Activated naive CD8-positive, alpha-beta T cell treated with anti-CD3 and anti-CD28 coated beads, Interleukin-2, amount 10 ng/mL, durations not matched to agents 7 days and 5 days (primary cell): ENCODE data around the gene MROH9. TPM values are rescaled to one million over a fixed set of nuclear protein-coding genes. Genes with fewer than 3 reads are reported as not detected.
A peak's percentile ranks its signal among the peaks of the same experiment; 100 is the strongest.
"Not testable (repeated sequence)": the region's sequence is repeated elsewhere in the genome, so short reads cannot be mapped to it uniquely, and the experiment has no call there.

ENCODE experiments used
- ATAC-seq: fragments of 150-1000 bp; cut with Tn5 transposase; one replicate; pipeline ENCODE4 v1.10.0; 2021; ENCODE audit warnings: low read depth, moderate library complexity
- POLR2A ChIA-PET: fragments of 350-600 bp; sonication (Branson Sonifier 250); formaldehyde crosslinking; loops from one replicate; lab custom pipeline; 2021; ENCODE audit warnings: antibody characterized with exemption; lab: Charles Lee
- DNase-seq: peaks from one replicate; pipeline ENCODE4 v3.0.0; 2021
- H3K27ac Mint-ChIP-seq: one replicate; pipeline ENCODE4 v1.8.0; 2022; ENCODE audit warnings: mild to moderate bottlenecking, mixed read lengths
- H3K27me3 Mint-ChIP-seq: one replicate; pipeline ENCODE4 v1.8.0; 2022; ENCODE audit warnings: mild to moderate bottlenecking, moderate library complexity, mixed read lengths
- H3K36me3 Mint-ChIP-seq: one replicate; pipeline ENCODE4 v1.8.0; 2021; ENCODE audit warnings: mild to moderate bottlenecking, mixed read lengths
- H3K4me1 Mint-ChIP-seq: one replicate; pipeline ENCODE4 v1.8.0; 2021; ENCODE audit warnings: mixed read lengths
- H3K4me3 Mint-ChIP-seq: one replicate; pipeline ENCODE4 v1.8.0; 2022; ENCODE audit warnings: mild to moderate bottlenecking, moderate library complexity, mixed read lengths
- H3K9me3 Mint-ChIP-seq: one replicate; pipeline ENCODE4 v1.8.0; 2021; ENCODE audit warnings: mixed read lengths
- total RNA-seq, 2 experiments: library from RNA; stranded (reverse); gene quantifications; one replicate each; pipeline ENCODE4 v1.2.3, GENCODE V29; 2021

Gene MROH9
- total RNA-seq, 2 experiments from 2014 or later, result not detected

DNA sequence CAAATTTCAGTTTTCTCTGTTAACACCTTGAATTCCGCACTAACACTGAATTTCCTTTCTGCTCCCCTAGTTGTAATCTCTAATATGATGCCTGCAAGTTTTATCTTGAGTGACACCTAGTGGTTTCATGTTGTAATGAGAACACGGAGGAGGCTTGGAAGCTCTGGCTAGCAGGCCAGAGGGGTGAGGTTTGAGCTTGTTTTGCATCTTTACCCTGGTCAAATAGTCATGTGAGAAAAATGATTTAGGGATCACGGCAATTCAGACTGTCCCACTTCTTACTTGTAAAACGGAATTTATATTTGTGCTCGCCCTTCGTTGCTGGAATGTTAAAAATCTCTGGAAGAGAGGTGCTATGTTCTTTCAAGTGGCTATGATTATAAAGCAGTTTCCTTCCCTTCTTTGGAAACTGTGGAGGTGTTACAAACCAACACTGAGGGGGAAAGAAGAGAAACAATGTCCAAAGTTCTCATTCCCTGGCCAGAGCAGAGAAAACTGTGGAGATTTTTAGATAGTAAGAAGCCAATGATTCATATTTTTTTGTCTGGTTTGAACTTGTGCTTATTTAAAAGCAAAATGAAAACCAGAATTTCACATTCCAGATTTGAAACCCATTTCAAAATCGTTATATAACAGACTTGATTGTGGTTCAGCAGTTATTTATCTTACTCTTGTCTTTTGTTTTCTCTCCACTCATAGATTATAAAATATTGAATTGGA is 5.3 kb upstream of the MROH9 start:
- H3K4me3 Mint-ChIP-seq, result no peak overlapping the region
- H3K4me1 Mint-ChIP-seq, result peaks cover 2% of the 10 kb centered on the region
- POLR2A ChIA-PET, result no interaction called here
- no peak overlapping the region for H3K27ac Mint-ChIP-seq
- peak; percentile 68 for ATAC-seq
- H3K27me3 Mint-ChIP-seq, result peaks cover 14% of the 10 kb centered on the region
- no peak for DNase-seq
- no peaks in the 10 kb centered on the region for H3K36me3 Mint-ChIP-seq
- H3K9me3 Mint-ChIP-seq, result no peaks in the 10 kb centered on the region

GRCh38 chr1:170931650-170932049 is 3.7 kb upstream of the MROH9 start:
- POLR2A ChIA-PET, result no interaction called here
- no peaks in the 10 kb centered on the region for H3K36me3 Mint-ChIP-seq
- H3K27ac Mint-ChIP-seq, result no peak overlapping the region
- ATAC-seq (no peak), DNase-seq (no peak)
- no peaks in the 10 kb centered on the region for H3K9me3 Mint-ChIP-seq
- peaks cover 2% of the 10 kb centered on the region for H3K4me1 Mint-ChIP-seq
- peaks cover 14% of the 10 kb centered on the region for H3K27me3 Mint-ChIP-seq
- H3K4me3 Mint-ChIP-seq, result no peak overlapping the region

DNA sequence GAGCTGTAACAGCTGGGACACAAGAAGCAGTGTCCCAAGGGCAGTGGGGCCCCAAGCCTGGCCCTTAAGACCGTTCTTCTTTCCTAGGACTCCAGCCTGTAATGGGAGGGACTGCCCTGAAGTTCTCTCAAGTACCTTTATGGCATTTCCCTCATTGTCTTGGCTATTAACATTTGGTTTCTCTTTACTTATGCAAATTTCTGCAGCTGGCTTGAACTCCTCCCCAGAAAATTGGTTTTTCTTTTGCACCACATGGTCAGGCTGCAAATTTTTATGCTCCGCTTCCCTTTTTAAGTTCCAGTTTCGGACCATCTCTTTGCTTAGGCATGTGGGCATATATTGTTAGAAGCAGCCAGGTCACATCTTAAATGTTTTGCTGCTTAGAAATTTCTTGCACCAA is 3.1 kb upstream of the MROH9 start:
- no peaks in the 10 kb centered on the region for H3K9me3 Mint-ChIP-seq
- H3K36me3 Mint-ChIP-seq, result no peaks in the 10 kb centered on the region
- POLR2A ChIA-PET, result no interaction called here
- no peak for DNase-seq
- peaks cover 2% of the 10 kb centered on the region for H3K4me1 Mint-ChIP-seq
- H3K27me3 Mint-ChIP-seq, result peaks cover 10% of the 10 kb centered on the region
- ATAC-seq, result no peak
- H3K27ac Mint-ChIP-seq, result no peak overlapping the region
- no peak overlapping the region for H3K4me3 Mint-ChIP-seq

DNA sequence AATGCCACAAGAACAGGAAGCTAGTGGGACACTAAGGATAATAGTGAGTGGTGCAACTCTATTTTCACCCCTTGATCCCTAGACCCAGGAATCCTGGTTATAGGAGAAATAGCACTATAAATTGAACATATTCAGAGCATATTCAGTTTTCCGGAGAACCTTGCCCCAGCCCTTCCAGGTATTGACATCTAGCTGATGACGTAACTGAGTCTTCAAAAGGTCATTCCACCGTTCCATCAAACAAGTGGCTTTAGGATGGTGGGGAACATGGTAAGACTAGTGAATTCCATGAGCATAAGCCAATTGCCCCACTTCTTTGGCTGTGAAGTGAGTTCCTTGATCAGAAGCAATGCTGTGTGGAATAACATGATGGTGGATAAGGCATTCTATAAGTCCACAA is 2.9 kb downstream of the MROH9 start:
- Mint-ChIP-seq H3K27me3 (peaks cover 7% of the 10 kb centered on the region), H3K36me3 (no peaks in the 10 kb centered on the region), H3K9me3 (no peaks in the 10 kb centered on the region), H3K4me3 (no peak overlapping the region), H3K27ac (no peak overlapping the region), H3K4me1 (no peaks in the 10 kb centered on the region)
- POLR2A ChIA-PET, result no interaction called here
- no peak for ATAC-seq
- DNase-seq, result no peak

GRCh38 chr1:170939476-170939875 is 4.1 kb downstream of the MROH9 start:
- no peak overlapping the region for H3K27ac Mint-ChIP-seq
- no peaks in the 10 kb centered on the region for H3K9me3 Mint-ChIP-seq
- no peak overlapping the region for H3K4me3 Mint-ChIP-seq
- ATAC-seq, result no peak
- DNase-seq, result no peak
- H3K36me3 Mint-ChIP-seq, result no peaks in the 10 kb centered on the region
- H3K4me1 Mint-ChIP-seq, result no peaks in the 10 kb centered on the region
- H3K27me3 Mint-ChIP-seq, result peaks cover under 1% of the 10 kb centered on the region
- POLR2A ChIA-PET, result no interaction called here

GRCh38 chr1:170951744-170952143 is 16.4 kb downstream of the MROH9 start:
- H3K36me3 Mint-ChIP-seq, H3K27ac Mint-ChIP-seq, H3K9me3 Mint-ChIP-seq, DNase-seq, POLR2A ChIA-PET, H3K4me3 Mint-ChIP-seq, ATAC-seq, H3K27me3 Mint-ChIP-seq, H3K4me1 Mint-ChIP-seq: not testable (repeated sequence)

GRCh38 chr1:170959385-170959784 is 24.1 kb downstream of the MROH9 start:
- H3K4me3 Mint-ChIP-seq, result no peak overlapping the region
- peaks cover 2% of the 10 kb centered on the region for H3K27me3 Mint-ChIP-seq
- ATAC-seq (no peak), DNase-seq (no peak)
- H3K27ac Mint-ChIP-seq, result no peak overlapping the region
- H3K9me3 Mint-ChIP-seq, result no peaks in the 10 kb centered on the region
- no peaks in the 10 kb centered on the region for H3K36me3 Mint-ChIP-seq
- POLR2A ChIA-PET, result no interaction called here
- H3K4me1 Mint-ChIP-seq, result no peaks in the 10 kb centered on the region

DNA sequence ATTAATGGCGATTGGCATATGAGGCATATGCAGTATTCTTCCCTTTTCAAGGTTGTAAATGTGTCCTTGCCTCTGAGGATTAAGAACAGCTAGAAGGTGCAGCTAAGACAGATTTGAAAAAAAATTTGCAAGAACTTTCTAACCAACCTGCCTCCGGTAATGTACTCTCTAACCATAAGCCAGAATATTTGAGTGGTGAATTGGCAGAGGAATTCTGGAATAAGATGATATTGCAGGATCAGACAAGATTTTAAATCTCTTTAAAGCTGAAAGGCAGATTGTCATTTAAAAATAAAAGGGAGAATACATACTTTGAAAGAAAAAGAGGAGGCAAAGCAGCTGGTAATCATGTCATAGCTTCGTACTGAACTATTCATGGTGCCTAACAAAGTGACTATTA is 29.2 kb downstream of the MROH9 start:
- ATAC-seq (no peak), DNase-seq (no peak)
- POLR2A ChIA-PET, result no interaction called here
- Mint-ChIP-seq H3K4me1 (no peaks in the 10 kb centered on the region), H3K4me3 (no peak overlapping the region), H3K27ac (no peak overlapping the region), H3K27me3 (peaks cover 2% of the 10 kb centered on the region), H3K9me3 (no peaks in the 10 kb centered on the region), H3K36me3 (no peaks in the 10 kb centered on the region)

DNA sequence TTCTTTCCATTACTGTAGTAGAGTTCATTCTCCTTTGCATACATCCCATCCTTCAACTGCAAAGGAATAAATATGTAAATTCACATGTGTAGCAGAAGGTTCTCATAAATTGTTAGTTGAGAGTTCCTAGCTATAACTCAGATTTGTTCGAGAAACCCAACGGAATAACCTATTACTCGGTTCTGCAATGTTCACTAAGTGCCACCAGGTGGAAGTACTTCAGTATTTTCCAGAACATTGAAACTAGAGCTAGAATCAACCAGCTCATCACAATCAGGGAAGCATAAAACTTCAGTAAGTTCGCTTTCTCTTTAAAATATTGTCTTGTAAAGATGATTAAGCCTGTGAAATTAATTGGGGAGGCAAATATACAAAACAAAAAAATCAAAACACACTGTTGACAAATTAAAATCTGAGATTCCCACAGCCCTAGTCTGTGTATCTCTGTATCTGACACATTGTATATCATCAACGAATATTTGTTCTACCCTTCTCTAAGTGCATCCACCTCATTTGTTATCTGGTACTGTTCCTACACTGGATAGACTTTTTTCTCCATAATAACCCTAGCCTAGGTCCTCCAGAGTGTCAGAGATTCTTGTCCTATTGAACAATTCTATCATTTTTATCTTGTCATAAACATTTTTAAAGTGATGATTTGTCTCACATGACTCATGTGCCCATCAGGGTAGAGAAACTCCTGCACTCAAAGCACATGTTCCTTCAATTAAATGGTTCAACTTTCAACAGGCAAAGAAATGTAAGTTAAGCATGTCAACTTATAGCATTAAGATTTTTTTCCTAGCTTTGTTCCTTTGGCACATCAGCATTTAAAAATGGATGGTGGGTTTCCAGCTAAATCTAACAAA is 31.9 kb downstream of the MROH9 start:
- Mint-ChIP-seq H3K27me3 (peaks cover 2% of the 10 kb centered on the region), H3K27ac (no peak overlapping the region), H3K9me3 (no peaks in the 10 kb centered on the region), H3K4me3 (no peak overlapping the region), H3K4me1 (no peaks in the 10 kb centered on the region), H3K36me3 (no peaks in the 10 kb centered on the region)
- POLR2A ChIA-PET, result no interaction called here
- no peak for ATAC-seq
- no peak for DNase-seq

GRCh38 chr1:170970256-170970655 is 34.9 kb downstream of the MROH9 start:
- ATAC-seq, result no peak
- Mint-ChIP-seq H3K27me3 (no peaks in the 10 kb centered on the region), H3K4me3 (no peak overlapping the region), H3K4me1 (no peaks in the 10 kb centered on the region), H3K9me3 (no peaks in the 10 kb centered on the region), H3K36me3 (no peaks in the 10 kb centered on the region), H3K27ac (no peak overlapping the region)
- DNase-seq, result no peak
- POLR2A ChIA-PET, result no interaction called here

DNA sequence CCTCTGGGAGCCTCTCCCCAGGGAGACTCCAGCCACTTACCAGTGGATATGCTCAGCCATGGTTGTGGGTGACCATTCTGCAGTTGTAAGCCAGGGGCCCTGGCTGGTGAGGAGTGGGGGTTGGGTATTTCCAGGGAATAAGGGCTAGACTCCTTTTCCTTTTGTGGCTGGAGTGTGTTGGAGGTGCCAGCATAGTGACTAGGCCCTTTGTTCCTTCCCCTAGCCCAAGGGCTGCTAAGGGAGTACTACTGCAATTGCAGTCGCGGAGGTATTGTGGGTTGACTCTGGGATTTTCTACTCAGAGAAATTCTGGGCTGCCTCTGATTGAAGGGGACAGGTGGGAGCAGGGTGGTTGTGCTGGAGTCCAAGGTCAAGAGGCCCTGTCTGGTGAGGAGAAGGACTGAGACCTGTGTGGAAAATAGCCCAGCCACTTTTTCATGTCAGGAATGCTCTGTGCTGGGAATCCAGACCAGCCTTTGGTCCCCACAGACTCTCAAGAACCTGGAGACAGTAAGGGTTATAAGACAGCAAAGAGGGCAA is 43.1 kb downstream of the MROH9 start:
- no peaks in the 10 kb centered on the region for H3K4me1 Mint-ChIP-seq
- no peaks in the 10 kb centered on the region for H3K36me3 Mint-ChIP-seq
- POLR2A ChIA-PET, result no interaction called here
- no peak for ATAC-seq
- peaks cover 5% of the 10 kb centered on the region for H3K27me3 Mint-ChIP-seq
- DNase-seq, result no peak
- no peak overlapping the region for H3K4me3 Mint-ChIP-seq
- H3K27ac Mint-ChIP-seq, result no peak overlapping the region
- H3K9me3 Mint-ChIP-seq, result no peaks in the 10 kb centered on the region

GRCh38 chr1:170985406-170985805 is 50.1 kb downstream of the MROH9 start:
- Mint-ChIP-seq H3K4me3 (no peak overlapping the region), H3K9me3 (no peaks in the 10 kb centered on the region), H3K4me1 (no peaks in the 10 kb centered on the region), H3K27ac (no peak overlapping the region), H3K27me3 (peaks cover 2% of the 10 kb centered on the region), H3K36me3 (no peaks in the 10 kb centered on the region)
- POLR2A ChIA-PET, result no interaction called here
- ATAC-seq, result no peak
- DNase-seq, result no peak

DNA sequence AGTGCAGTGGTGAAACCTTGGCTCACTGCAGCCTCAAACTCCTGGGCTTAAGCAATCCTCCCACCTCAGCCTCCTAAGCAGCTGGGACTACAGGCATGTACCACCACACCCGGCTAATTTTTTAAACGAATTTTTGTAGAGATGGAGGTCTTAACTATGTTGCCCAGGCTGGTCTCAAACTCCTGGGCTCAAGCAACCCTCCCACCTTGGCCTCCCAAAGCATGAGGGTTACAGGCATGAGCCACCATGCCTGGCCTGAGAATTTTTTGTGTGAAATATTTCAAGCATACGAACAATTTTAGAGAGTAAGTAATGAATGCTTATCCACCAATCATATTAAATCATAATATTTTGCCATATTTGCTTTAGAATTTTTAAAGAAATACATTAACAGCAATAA is 51.6 kb downstream of the MROH9 start:
- DNase-seq, result no peak
- H3K27me3 Mint-ChIP-seq, result no peaks in the 10 kb centered on the region
- no peak overlapping the region for H3K27ac Mint-ChIP-seq
- no peaks in the 10 kb centered on the region for H3K9me3 Mint-ChIP-seq
- ATAC-seq, result no peak
- no peaks in the 10 kb centered on the region for H3K4me1 Mint-ChIP-seq
- H3K36me3 Mint-ChIP-seq, result no peaks in the 10 kb centered on the region
- H3K4me3 Mint-ChIP-seq, result no peak overlapping the region
- POLR2A ChIA-PET, result no interaction called here

DNA sequence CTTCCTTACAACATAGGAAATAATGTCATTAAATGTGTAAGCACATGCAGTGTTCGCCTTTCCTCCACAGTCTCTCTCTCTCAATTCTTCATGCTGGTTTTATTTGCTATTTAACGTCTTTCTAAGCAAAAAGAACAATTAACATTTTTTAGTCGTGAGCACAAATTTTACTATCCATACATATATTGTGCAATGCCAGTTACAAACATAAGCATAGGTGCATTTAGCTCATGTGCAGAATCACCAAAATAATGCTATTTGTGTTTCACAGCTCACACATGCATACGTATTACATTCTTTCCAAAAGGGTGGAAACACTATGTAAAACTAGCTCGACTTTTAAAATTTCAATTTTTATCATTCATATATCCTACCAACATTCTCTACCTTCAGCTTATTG is 52.1 kb downstream of the MROH9 start:
- no peaks in the 10 kb centered on the region for H3K9me3 Mint-ChIP-seq

More for the DNA sequence above, 52.1 kb downstream of the MROH9 start:
- Mint-ChIP-seq H3K4me1 (no peaks in the 10 kb centered on the region), H3K27me3 (no peaks in the 10 kb centered on the region), H3K36me3 (no peaks in the 10 kb centered on the region), H3K4me3 (no peak overlapping the region), H3K27ac (no peak overlapping the region)
- DNase-seq, result no peak
- ATAC-seq, result no peak
- POLR2A ChIA-PET, result no interaction called here
